ENCODE results near the gene PACSIN3. TPM values are rescaled to one million over a fixed set of nuclear protein-coding genes. Genes with fewer than 3 reads are reported as not detected.

Gene PACSIN3
- total and polyA plus RNA-seq, 12 donors: 49.4 to 211 (median 100) TPM

DNA sequence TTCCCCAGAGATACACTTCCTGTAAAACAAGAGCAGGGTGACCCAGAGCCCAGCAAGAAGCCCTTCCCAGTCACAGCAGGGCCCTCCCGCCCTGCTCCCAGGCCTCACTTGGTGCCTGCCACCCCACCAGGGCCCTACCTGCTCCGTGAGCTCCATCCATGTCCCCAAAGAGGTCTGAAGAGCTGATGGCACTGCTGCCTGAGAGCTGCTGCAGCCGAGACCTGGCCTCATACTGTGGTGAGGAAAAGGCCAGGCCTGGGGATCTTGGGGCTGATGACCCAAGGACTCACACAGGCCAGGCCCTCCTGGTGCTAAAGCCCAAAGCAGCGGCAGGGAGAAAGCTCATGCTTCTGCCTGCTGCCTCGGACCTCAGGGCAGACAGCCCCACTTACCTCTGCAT is 19.9 kb downstream of the PACSIN3 start:
- Histone ChIP-seq H3K36me3 (replicated peaks in 1 of 2) (peaks cover 0 to 79% of the 10 kb centered on the region in 2 donors), H3K27me3 (no peaks in the 10 kb centered on the region), H3K4me1 (replicated peaks in 1 of 2) (peaks cover 5 to 11% of the 10 kb centered on the region in 2 donors), H3K27ac (no peak overlapping the region), H3K4me3 (no peak overlapping the region), H3K9me3 (replicated peaks in 1 of 3) (no peaks in the 10 kb centered on the region)
- no peak for TF ChIP-seq CTCF (IDR thresholded peaks at IDR 0.05)
- no peak for TF ChIP-seq POLR2A (IDR thresholded peaks at IDR 0.05)
- WGBS, 4 donors: 86 to 92% (median 89%) methylated on average over 5 of the region's 5 CpGs
- no peak for DNase-seq
- intact Hi-C loops (cut with DNase I): no loop called here

- no peak for DNase-seq
- WGBS, 4 donors: 82 to 92% (median 85%) methylated on average over 15 to 16 of the region's 16 CpGs
- Histone ChIP-seq H3K9me3 (replicated peaks in 1 of 3) (no peaks in the 10 kb centered on the region), H3K36me3 (replicated peaks in 1 of 2) (peaks cover 0 to 69% of the 10 kb centered on the region in 2 donors), H3K27ac (no peak overlapping the region), H3K4me3 (no peak overlapping the region), H3K27me3 (no peaks in the 10 kb centered on the region), H3K4me1 (replicated peaks in 1 of 2) (peaks cover 5 to 14% of the 10 kb centered on the region in 2 donors)
- no peak for TF ChIP-seq CTCF (IDR thresholded peaks at IDR 0.05)
- TF ChIP-seq POLR2A (IDR thresholded peaks at IDR 0.05): no peak
- intact Hi-C loops (cut with DNase I): no loop called here
These were observed 20.9 kb downstream of the PACSIN3 start for GRCh38 chr11:47165253-47165840.

- Histone ChIP-seq H3K27ac (no peak overlapping the region), H3K4me1 (replicated peaks in 1 of 2) (peaks cover 5 to 14% of the 10 kb centered on the region in 2 donors), H3K9me3 (replicated peaks in 1 of 3) (no peaks in the 10 kb centered on the region), H3K27me3 (no peaks in the 10 kb centered on the region), H3K36me3 (replicated peaks in 1 of 2) (peaks cover 0 to 59% of the 10 kb centered on the region in 2 donors), H3K4me3 (no peak overlapping the region)
- TF ChIP-seq POLR2A (IDR thresholded peaks at IDR 0.05): no peak
- TF ChIP-seq CTCF (IDR thresholded peaks at IDR 0.05): no peak
- 55 to 73% (median 64%) methylated on average over 2 to 4 of the region's 4 CpGs for WGBS, 4 donors
- DNase-seq: no peak
- intact Hi-C loops (cut with DNase I): no loop called here
These were observed 21.9 kb downstream of the PACSIN3 start for GRCh38 chr11:47164321-47164720.

- Histone ChIP-seq H3K4me3 (no peak overlapping the region), H3K36me3 (replicated peaks in 1 of 2) (peaks cover 0 to 54% of the 10 kb centered on the region in 2 donors), H3K9me3 (replicated peaks in 1 of 3) (no peaks in the 10 kb centered on the region), H3K27ac (no peak overlapping the region), H3K4me1 (replicated peaks in 1 of 2) (peaks cover 5 to 14% of the 10 kb centered on the region in 2 donors), H3K27me3 (no peaks in the 10 kb centered on the region)
- no peak for DNase-seq
- WGBS, 4 donors: 85 to 90% (median 88%) methylated on average over 11 to 15 of the region's 15 CpGs
- intact Hi-C loops (cut with DNase I): no loop called here
- TF ChIP-seq CTCF (IDR thresholded peaks at IDR 0.05) (no peak), POLR2A (IDR thresholded peaks at IDR 0.05) (no peak)
These were observed 22.3 kb downstream of the PACSIN3 start for GRCh38 chr11:47163898-47164297.
